CD8-positive, alpha-beta memory T cell (primary cell): ENCODE measurements around the gene OR1F1. TPM values are rescaled to one million over a fixed set of nuclear protein-coding genes. Genes with fewer than 3 reads are reported as not detected.

ENCODE experiments used
- CTCF ChIA-PET: fragments of 350-600 bp; sonication (Branson Sonifier 250); formaldehyde crosslinking; loops from one replicate; lab custom pipeline; 2021; ENCODE audit warnings: antibody characterized with exemption; lab: Charles Lee
- POLR2A ChIA-PET: fragments of 350-600 bp; sonication (Branson Sonifier 250); formaldehyde crosslinking; loops from one replicate; lab custom pipeline; 2021; ENCODE audit warnings: antibody characterized with exemption; lab: Charles Lee
- DNase-seq, 5 donors: peaks; one replicate each; pipeline versions ENCODE4 v3.0.0 to v3.0.0-alpha.2; 2020 to 2022; ENCODE audit warnings: mixed read lengths in 1 of 5
- H3K27ac ChIP-seq: one replicate; pipeline ENCODE4 v1.7.0; 2013; ENCODE audit warnings: low read depth, mild to moderate bottlenecking, low read length, moderate library complexity
- H3K27me3 ChIP-seq: 2 replicates; pipeline ENCODE4 v1.7.0; 2013; ENCODE audit warnings: low read length, mild to moderate bottlenecking; ENCODE audit not compliant: insufficient read depth, poor library complexity, severe bottlenecking
- H3K36me3 ChIP-seq: 2 replicates; pipeline ENCODE4 v1.7.0; 2013; ENCODE audit warnings: mild to moderate bottlenecking, low read length, moderate library complexity; ENCODE audit not compliant: insufficient read depth
- H3K4me1 ChIP-seq: 2 replicates; pipeline ENCODE4 v1.7.0; 2013; ENCODE audit warnings: mild to moderate bottlenecking, low read length, moderate library complexity; ENCODE audit not compliant: insufficient read depth
- H3K4me3 ChIP-seq: 2 replicates; pipeline ENCODE4 v1.7.0; 2013; ENCODE audit warnings: mild to moderate bottlenecking, low read length
- H3K9me3 ChIP-seq: 2 replicates; pipeline ENCODE4 v1.7.0; 2013; ENCODE audit warnings: mild to moderate bottlenecking, low read length
- H3K27ac Mint-ChIP-seq, 8 donors: one replicate each; pipeline ENCODE4 v1.8.0; 2020 to 2021; ENCODE audit warnings: mixed read lengths in 8 of 8, mild to moderate bottlenecking in 6 of 8, inconsistent platforms in 3 of 8, moderate library complexity in 3 of 8
- H3K27me3 Mint-ChIP-seq, 2 donors: one replicate each; pipeline ENCODE4 v1.8.0; 2020 to 2021; ENCODE audit warnings: mixed read lengths in 2 of 2, mild to moderate bottlenecking in 1 of 2, moderate library complexity in 1 of 2
- H3K36me3 Mint-ChIP-seq, 3 donors: one replicate each; pipeline ENCODE4 v1.8.0; 2020 to 2021; ENCODE audit warnings: mixed read lengths in 3 of 3, inconsistent platforms in 1 of 3, mild to moderate bottlenecking in 1 of 3
- H3K4me1 Mint-ChIP-seq, 3 donors: one replicate each; pipeline ENCODE4 v1.8.0; 2020 to 2021; ENCODE audit warnings: mixed read lengths in 3 of 3, inconsistent platforms in 1 of 3, mild to moderate bottlenecking in 1 of 3
- H3K4me3 Mint-ChIP-seq, 7 donors: one replicate each; pipeline ENCODE4 v1.8.0; 2020 to 2021; ENCODE audit warnings: mixed read lengths in 7 of 7, mild to moderate bottlenecking in 6 of 7, moderate library complexity in 4 of 7, inconsistent platforms in 2 of 7
- H3K9me3 Mint-ChIP-seq, 5 donors: one replicate each; pipeline ENCODE4 v1.8.0; 2020 to 2022; ENCODE audit warnings: mixed read lengths in 5 of 5, mild to moderate bottlenecking in 3 of 5, moderate library complexity in 2 of 5, inconsistent platforms in 1 of 5
- polyA plus RNA-seq: library from polyadenylated mRNA; unstranded; fragments of 300-500 nt; fragmentation: Illumina TruSeq; gene quantifications from one replicate; pipeline ENCODE4 v1.2.3, GENCODE V29; 2021
- total RNA-seq, 2 experiments: library from RNA; stranded (reverse); gene quantifications; one replicate each; pipeline ENCODE4 v1.2.3, GENCODE V29; 2021

OR1F1 gene
- total and polyA plus RNA-seq, 3 experiments from 2014 or later = not detected

DNA sequence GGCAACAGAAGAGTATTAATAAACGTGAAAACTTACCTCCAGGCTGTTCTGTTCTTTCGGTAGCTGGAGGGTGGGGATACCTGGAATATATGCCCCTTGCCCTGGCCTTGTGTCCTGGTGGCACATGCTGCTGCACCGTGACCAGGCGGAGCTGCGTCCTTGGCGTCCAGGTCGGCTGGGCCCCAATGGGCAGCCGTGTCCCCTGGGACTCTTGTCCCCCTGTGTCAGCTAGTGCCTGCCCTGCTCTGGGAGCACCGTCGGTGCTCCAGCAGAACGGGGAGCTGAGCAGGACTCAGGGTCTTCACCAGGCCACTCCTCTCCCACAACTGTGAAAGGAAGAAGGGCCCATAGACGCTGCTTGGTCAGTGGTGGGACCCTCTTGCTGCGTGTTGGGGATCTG is 45.2 kb upstream of the OR1F1 start:
- Histone ChIP-seq H3K4me3 (no peak overlapping the region), H3K27me3 (no peaks in the 10 kb centered on the region), H3K4me1 (no peaks in the 10 kb centered on the region), H3K27ac (no peak overlapping the region), H3K36me3 (no peaks in the 10 kb centered on the region), H3K9me3 (no peaks in the 10 kb centered on the region)
- peaks cover 0 to 4% (median 0%) of the 10 kb centered on the region in 3 donors for H3K4me1 Mint-ChIP-seq
- H3K27me3 Mint-ChIP-seq = no peaks in the 10 kb centered on the region
- CTCF ChIA-PET = interaction anchor here (0.5 to 11.0 kb wide), 2 partner anchors 10 to 73 kb away, joined by 3 to 123 read pairs; partner anchors contain the start of gene ZNF213
- POLR2A ChIA-PET = no interaction called here
- no peak overlapping the region for H3K27ac Mint-ChIP-seq
- no peak for DNase-seq
- H3K4me3 Mint-ChIP-seq = no peak overlapping the region
- H3K36me3 Mint-ChIP-seq = peaks cover 0 to 42% (median 4%) of the 10 kb centered on the region in 3 donors
- no peaks in the 10 kb centered on the region for H3K9me3 Mint-ChIP-seq

- H3K4me1 ChIP-seq = no peaks in the 10 kb centered on the region
- CTCF ChIA-PET = interaction anchor here (1.1 to 11.0 kb wide), 2 partner anchors 11 to 139 kb away, joined by 3 to 123 read pairs; partner anchors contain the start of gene ZNF213
- H3K36me3 Mint-ChIP-seq = peaks cover 0 to 38% (median 4%) of the 10 kb centered on the region in 3 donors
- POLR2A ChIA-PET = no interaction called here
- no peak overlapping the region for H3K27ac ChIP-seq
- no peaks in the 10 kb centered on the region for H3K27me3 ChIP-seq
- no peaks in the 10 kb centered on the region for H3K9me3 Mint-ChIP-seq
- H3K9me3 ChIP-seq = no peaks in the 10 kb centered on the region
- no peaks in the 10 kb centered on the region for H3K36me3 ChIP-seq
- peak overlapping the region in 1 of 7 donors; percentile 18 for H3K4me3 Mint-ChIP-seq
- no peaks in the 10 kb centered on the region for H3K27me3 Mint-ChIP-seq
- H3K4me3 ChIP-seq = no peak overlapping the region
- peaks cover 0 to 4% (median 0%) of the 10 kb centered on the region in 3 donors for H3K4me1 Mint-ChIP-seq
- H3K27ac Mint-ChIP-seq = no peak overlapping the region
- DNase-seq = no peak
These were observed 44.8 kb upstream of the OR1F1 start for GRCh38 chr16:3143189-3143588.

- H3K9me3 Mint-ChIP-seq = no peaks in the 10 kb centered on the region
- H3K36me3 Mint-ChIP-seq = peaks cover 0 to 36% (median 4%) of the 10 kb centered on the region in 3 donors
These were observed 44.2 kb upstream of the OR1F1 start for GRCh38 chr16:3143598-3144320.

GRCh38 chr16:3144321-3144983 is 43.6 kb upstream of the OR1F1 start:
- ChIA-PET CTCF (interaction anchor here (1.1 to 11.0 kb wide), 2 partner anchors 12 to 141 kb away, joined by 3 to 123 read pairs; partner anchors contain the start of gene ZNF213), POLR2A (interaction anchor here (1.0 kb wide), 1 partner anchor 14 kb away, joined by 6 read pairs; no protein-coding TSS in a partner anchor)
- Histone ChIP-seq H3K4me3 (no peak overlapping the region), H3K27ac (no peak overlapping the region), H3K36me3 (no peaks in the 10 kb centered on the region), H3K4me1 (peaks cover 4% of the 10 kb centered on the region), H3K9me3 (no peaks in the 10 kb centered on the region), H3K27me3 (no peaks in the 10 kb centered on the region)
- Mint-ChIP-seq H3K36me3 (peaks cover 0 to 30% (median 4%) of the 10 kb centered on the region in 3 donors), H3K4me3 (no peak overlapping the region), H3K27me3 (no peaks in the 10 kb centered on the region), H3K27ac (peak overlapping the region in 1 of 8 donors; percentile 60), H3K9me3 (no peaks in the 10 kb centered on the region), H3K4me1 (peaks cover 5% of the 10 kb centered on the region in 3 donors)
- DNase-seq = no peak

More at GRCh38 chr16:3143598-3144320, 44.2 kb upstream of the OR1F1 start:
- Mint-ChIP-seq H3K4me3 (peak overlapping the region in 1 of 7 donors; percentile 18), H3K27me3 (no peaks in the 10 kb centered on the region), H3K4me1 (peaks cover 0 to 4% (median under 1%) of the 10 kb centered on the region in 3 donors), H3K27ac (no peak overlapping the region)
- H3K9me3 ChIP-seq = no peaks in the 10 kb centered on the region
- no peak overlapping the region for H3K4me3 ChIP-seq
- ChIA-PET POLR2A (interaction anchor here (1.0 kb wide), 1 partner anchor 14 kb away, joined by 6 read pairs; no protein-coding TSS in a partner anchor), CTCF (interaction anchor here (1.1 to 11.0 kb wide), 2 partner anchors 11 to 140 kb away, joined by 3 to 123 read pairs; partner anchors contain the start of gene ZNF213)
- no peaks in the 10 kb centered on the region for H3K36me3 ChIP-seq
- no peaks in the 10 kb centered on the region for H3K4me1 ChIP-seq
- H3K27ac ChIP-seq = no peak overlapping the region
- no peak for DNase-seq
- H3K27me3 ChIP-seq = no peaks in the 10 kb centered on the region

- Mint-ChIP-seq H3K9me3 (no peaks in the 10 kb centered on the region), H3K4me1 (peaks cover 5 to 12% (median 10%) of the 10 kb centered on the region in 3 donors), H3K36me3 (peaks cover 0 to 24% (median 4%) of the 10 kb centered on the region in 3 donors), H3K4me3 (no peak overlapping the region), H3K27me3 (no peaks in the 10 kb centered on the region), H3K27ac (peak overlapping the region in 1 of 8 donors; percentile 47)
- Histone ChIP-seq H3K27me3 (no peaks in the 10 kb centered on the region), H3K4me1 (peaks cover 9% of the 10 kb centered on the region), H3K36me3 (no peaks in the 10 kb centered on the region), H3K4me3 (no peak overlapping the region), H3K9me3 (no peaks in the 10 kb centered on the region), H3K27ac (no peak overlapping the region)
- POLR2A ChIA-PET = no interaction called here
- no peak for DNase-seq
- CTCF ChIA-PET = interaction anchor here (11.0 kb wide), 1 partner anchor 13 kb away, joined by 123 read pairs; the partner anchor contains the start of gene ZNF213
These were observed 42.9 kb upstream of the OR1F1 start for GRCh38 chr16:3145151-3145550.

GRCh38 chr16:3145660-3146059 is 42.3 kb upstream of the OR1F1 start:
- Histone ChIP-seq H3K4me3 (no peak overlapping the region), H3K27ac (no peak overlapping the region), H3K9me3 (no peaks in the 10 kb centered on the region), H3K36me3 (no peaks in the 10 kb centered on the region), H3K4me1 (peaks cover 10% of the 10 kb centered on the region), H3K27me3 (no peaks in the 10 kb centered on the region)
- Mint-ChIP-seq H3K4me3 (no peak overlapping the region), H3K4me1 (peaks cover 7 to 15% (median 13%) of the 10 kb centered on the region in 3 donors), H3K27ac (no peak overlapping the region), H3K9me3 (peaks cover 0 to 2% (median 0%) of the 10 kb centered on the region in 5 donors), H3K27me3 (peaks cover 0 to 3% of the 10 kb centered on the region in 2 donors), H3K36me3 (peaks cover 0 to 22% (median 4%) of the 10 kb centered on the region in 3 donors)
- POLR2A ChIA-PET = no interaction called here
- DNase-seq = no peak
- CTCF ChIA-PET = interaction anchor here (11.0 kb wide), 1 partner anchor 13 kb away, joined by 123 read pairs; the partner anchor contains the start of gene ZNF213

GRCh38 chr16:3147046-3147756 is 40.8 kb upstream of the OR1F1 start:
- no peak overlapping the region for H3K4me3 Mint-ChIP-seq
- no peak overlapping the region for H3K27ac Mint-ChIP-seq
- H3K9me3 ChIP-seq = no peaks in the 10 kb centered on the region
- peaks cover 0 to 6% (median 5%) of the 10 kb centered on the region in 5 donors for H3K9me3 Mint-ChIP-seq
- peaks cover 0 to 11% of the 10 kb centered on the region in 2 donors for H3K27me3 Mint-ChIP-seq
- H3K4me1 ChIP-seq = peaks cover 17% of the 10 kb centered on the region
- H3K4me1 Mint-ChIP-seq = peaks cover 16 to 28% (median 23%) of the 10 kb centered on the region in 3 donors
- DNase-seq = no peak
- peaks cover 0 to 14% (median 3%) of the 10 kb centered on the region in 3 donors for H3K36me3 Mint-ChIP-seq
- POLR2A ChIA-PET = interaction anchor here (0.6 to 1.5 kb wide), 4 partner anchors 11 to 390 kb away, joined by 3 to 6 read pairs (median 4); partner anchors contain the start of gene ZNF213
- CTCF ChIA-PET = interaction anchor here (0.7 to 11.0 kb wide), 3 partner anchors 15 to 137 kb away, joined by 3 to 123 read pairs (median 4); partner anchors contain the start of gene ZNF213
- no peak overlapping the region for H3K27ac ChIP-seq
- no peak overlapping the region for H3K4me3 ChIP-seq
- H3K36me3 ChIP-seq = no peaks in the 10 kb centered on the region
- H3K27me3 ChIP-seq = no peaks in the 10 kb centered on the region
